ENCODE measurements around the gene DENND10.

- TF ChIP-seq CTCF (IDR thresholded peaks at IDR 0.05) (no peak), POLR2A (IDR thresholded peaks at IDR 0.05) (no peak)
Measured at GRCh38 chr10:119100434-119101238, 3.3 kb upstream of the DENND10 start.
